ENCODE data around the gene NHSL2.

DNA sequence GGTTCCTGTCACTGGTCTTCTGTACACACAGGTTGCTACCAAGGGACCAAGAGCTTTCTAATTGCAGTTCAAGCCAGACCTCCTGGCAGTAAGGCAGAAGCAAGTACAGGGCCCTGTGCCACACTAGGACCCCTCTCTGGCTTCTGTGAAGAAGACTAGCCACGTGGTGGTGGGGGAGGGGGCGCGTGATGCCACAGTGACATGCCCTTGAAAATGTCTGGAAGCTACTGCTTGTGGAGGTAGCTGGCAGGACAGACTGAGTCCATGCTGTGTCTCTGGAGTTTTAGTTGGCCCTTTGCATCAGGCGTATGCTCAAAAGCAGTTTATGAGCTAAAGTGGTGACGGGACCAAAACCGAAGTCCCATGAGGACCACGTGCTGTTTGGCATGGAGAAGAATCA, 170.2 kb downstream of the NHSL2 start:
- no peak for TF ChIP-seq CTCF (IDR thresholded peaks at IDR 0.05; ENCODE audit: low read depth, low read length)
- TF ChIP-seq EZH2phosphoT487 (IDR thresholded peaks at IDR 0.05; ENCODE audit: low read depth) = no peak
